ENCODE measurements around the gene LIX1. TPM values are rescaled to one million over a fixed set of nuclear protein-coding genes. Genes with fewer than 3 reads are reported as not detected.

LIX1 gene
- total RNA-seq, 1 experiment from 2014 or later: not detected

GRCh38 chr5:97094579-97095317 lies 47.7 kb downstream of the LIX1 start:
- intact Hi-C loops (cut with micrococcal nuclease; ENCODE audit: unreplicated experiment): no loop called here
- Mint-ChIP-seq H3K9me3 (ENCODE audit: low read depth, unreplicated experiment) (no peaks in the 10 kb centered on the region), H3K27ac (ENCODE audit: unreplicated experiment) (no peak overlapping the region), H3K27me3 (ENCODE audit: unreplicated experiment) (no peaks in the 10 kb centered on the region), H3K36me3 (ENCODE audit: insufficient read depth, unreplicated experiment) (no peaks in the 10 kb centered on the region), H3K4me1 (ENCODE audit: low read depth, unreplicated experiment) (no peaks in the 10 kb centered on the region), H3K4me3 (ENCODE audit: low read depth, unreplicated experiment) (no peak overlapping the region)
- no peak for DNase-seq
- CTCF ChIA-PET: no interaction called here
- no TSS peak for BruUV-seq (replicated peaks)
- no peak for TF ChIP-seq CTCF (IDR thresholded peaks at IDR 0.05; ENCODE audit: unreplicated experiment)

GRCh38 chr5:97093193-97093592 lies 49.2 kb downstream of the LIX1 start:
- no TSS peak for BruUV-seq (replicated peaks)
- intact Hi-C loops (cut with micrococcal nuclease; ENCODE audit: unreplicated experiment): no loop called here
- CTCF ChIA-PET: interaction anchor here (0.7 kb wide), 1 partner anchor 10 kb away, joined by 12 read pairs; no protein-coding TSS in a partner anchor
- Mint-ChIP-seq H3K4me3 (ENCODE audit: low read depth, unreplicated experiment) (no peak overlapping the region), H3K27me3 (ENCODE audit: unreplicated experiment) (no peaks in the 10 kb centered on the region), H3K36me3 (ENCODE audit: insufficient read depth, unreplicated experiment) (no peaks in the 10 kb centered on the region), H3K9me3 (ENCODE audit: low read depth, unreplicated experiment) (no peaks in the 10 kb centered on the region), H3K4me1 (ENCODE audit: low read depth, unreplicated experiment) (no peaks in the 10 kb centered on the region), H3K27ac (ENCODE audit: unreplicated experiment) (no peak overlapping the region)
- DNase-seq: no peak
- TF ChIP-seq CTCF (IDR thresholded peaks at IDR 0.05; ENCODE audit: unreplicated experiment): no peak

- no peak overlapping the region for H3K4me3 Mint-ChIP-seq (ENCODE audit: low read depth, unreplicated experiment)
- CTCF ChIA-PET: no interaction called here
- H3K36me3 Mint-ChIP-seq (ENCODE audit: insufficient read depth, unreplicated experiment): no peaks in the 10 kb centered on the region
- intact Hi-C loops (cut with micrococcal nuclease; ENCODE audit: unreplicated experiment): no loop called here
- H3K27ac Mint-ChIP-seq (ENCODE audit: unreplicated experiment): no peak overlapping the region
- no peak for DNase-seq
- H3K27me3 Mint-ChIP-seq (ENCODE audit: unreplicated experiment): no peaks in the 10 kb centered on the region
- H3K9me3 Mint-ChIP-seq (ENCODE audit: low read depth, unreplicated experiment): no peaks in the 10 kb centered on the region
- H3K4me1 Mint-ChIP-seq (ENCODE audit: low read depth, unreplicated experiment): no peaks in the 10 kb centered on the region
- TF ChIP-seq CTCF (IDR thresholded peaks at IDR 0.05; ENCODE audit: unreplicated experiment): no peak
- BruUV-seq (replicated peaks): no TSS peak
Observed at GRCh38 chr5:97090944-97091343, 51.5 kb downstream of the LIX1 start.

GRCh38 chr5:97089149-97089801 lies 53.1 kb downstream of the LIX1 start:
- no peak for DNase-seq
- no peak overlapping the region for H3K4me3 Mint-ChIP-seq (ENCODE audit: low read depth, unreplicated experiment)
- BruUV-seq (replicated peaks): no TSS peak
- TF ChIP-seq CTCF (IDR thresholded peaks at IDR 0.05; ENCODE audit: unreplicated experiment): no peak
- H3K27me3 Mint-ChIP-seq (ENCODE audit: unreplicated experiment): no peaks in the 10 kb centered on the region
- CTCF ChIA-PET: no interaction called here
- no peak overlapping the region for H3K27ac Mint-ChIP-seq (ENCODE audit: unreplicated experiment)
- no peaks in the 10 kb centered on the region for H3K4me1 Mint-ChIP-seq (ENCODE audit: low read depth, unreplicated experiment)
- H3K9me3 Mint-ChIP-seq (ENCODE audit: low read depth, unreplicated experiment): peaks cover 2% of the 10 kb centered on the region
- intact Hi-C loops (cut with micrococcal nuclease; ENCODE audit: unreplicated experiment): no loop called here
- H3K36me3 Mint-ChIP-seq (ENCODE audit: insufficient read depth, unreplicated experiment): no peaks in the 10 kb centered on the region
